HL-60/S4 treated with retinoic acid at 250 ng/mL for 4 days and 3 days (cell line): ENCODE measurements around the gene ASCC1.

ENCODE experiments used
- in situ Hi-C: fragments of 300-500 bp; cut with MboI; formaldehyde crosslinking; loops from 2 replicates; pipeline ENCODE4 v1.7.0; 2022; ENCODE audit warnings: low sequenced_read_pairs

Gene ASCC1

GRCh38 chr10:72086466-72087391, 129.3 kb downstream of the ASCC1 start:
- in situ Hi-C loops: no loop called here

- in situ Hi-C loops: no loop called here
These were observed 130.1 kb downstream of the ASCC1 start for GRCh38 chr10:72085864-72086465.

GRCh38 chr10:72085166-72085565, 130.9 kb downstream of the ASCC1 start:
- in situ Hi-C loops: no loop called here

- in situ Hi-C loops: no loop called here
These were observed 132.2 kb downstream of the ASCC1 start for GRCh38 chr10:72083790-72084459.

GRCh38 chr10:72082856-72083789, 133.0 kb downstream of the ASCC1 start:
- in situ Hi-C loops: no loop called here

- in situ Hi-C loops: no loop called here
These were observed 134.1 kb downstream of the ASCC1 start for GRCh38 chr10:72081772-72082590.

GRCh38 chr10:72081210-72081609, 134.9 kb downstream of the ASCC1 start:
- in situ Hi-C loops: no loop called here

- in situ Hi-C loops: no loop called here
These were observed 135.8 kb downstream of the ASCC1 start for GRCh38 chr10:72080042-72080975.

GRCh38 chr10:72079356-72079755, 136.7 kb downstream of the ASCC1 start:
- in situ Hi-C loops: no loop called here

- in situ Hi-C loops: no loop called here
These were observed 138.6 kb downstream of the ASCC1 start for GRCh38 chr10:72077275-72077990.

- in situ Hi-C loops: no loop called here
These were observed 139.3 kb downstream of the ASCC1 start for GRCh38 chr10:72076756-72077155.

- in situ Hi-C loops: no loop called here
These were observed 140.5 kb downstream of the ASCC1 start for GRCh38 chr10:72075376-72076115.

GRCh38 chr10:72074574-72075375, 141.3 kb downstream of the ASCC1 start:
- in situ Hi-C loops: no loop called here

GRCh38 chr10:72073708-72074573, 142.1 kb downstream of the ASCC1 start:
- in situ Hi-C loops: no loop called here

GRCh38 chr10:72072639-72073038, 143.4 kb downstream of the ASCC1 start:
- in situ Hi-C loops: no loop called here

- in situ Hi-C loops: no loop called here
These were observed 144.0 kb downstream of the ASCC1 start for GRCh38 chr10:72072046-72072445.
